ENCODE data around the gene NXPH2. TPM values are rescaled to one million over a fixed set of nuclear protein-coding genes. Genes with fewer than 3 reads are reported as not detected.

Gene NXPH2
- total and polyA plus RNA-seq, 2 donors (not counting 3 experiments of a cell fraction or from before 2014, with no cell fraction given), result not detected

DNA sequence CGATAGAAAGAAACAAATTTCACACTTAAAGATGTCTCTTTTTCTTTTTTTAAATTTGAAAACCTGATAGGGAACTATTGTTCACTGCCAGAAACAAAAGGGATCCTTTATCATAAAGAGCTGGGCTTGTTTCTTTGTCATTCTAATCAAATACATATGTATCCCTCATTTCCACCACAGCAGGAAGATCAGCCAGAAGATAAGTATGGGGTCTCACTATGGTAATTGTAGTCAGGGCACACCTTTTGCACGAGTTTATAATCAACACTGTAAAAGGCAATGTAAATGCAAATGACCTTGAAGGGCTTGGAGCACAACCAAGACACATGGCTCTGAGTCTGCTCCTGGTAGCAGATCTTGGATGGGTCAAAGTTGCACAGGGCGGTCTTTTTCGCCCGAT, 109.5 kb downstream of the NXPH2 start:
- DNase-seq (ENCODE audit: low read depth, low spot score) (no peak), FAIRE-seq (no peak)
- no peaks in the 10 kb centered on the region for H3K79me2 ChIP-seq (ENCODE audit: control insufficient read depth, insufficient read depth, low read length)
- no peaks in the 10 kb centered on the region for H3K36me3 ChIP-seq (ENCODE audit: control insufficient read depth in 2 of 2, extremely low read depth in 1 of 2, insufficient read depth in 2 of 2, low read length in 2 of 2)
- no peak overlapping the region for H3K4me3 ChIP-seq (replicated peaks in 1 of 3; ENCODE audit: insufficient read depth in 1 of 3, low read depth in 1 of 3, low read length in 3 of 3)
- H4K20me1 ChIP-seq (replicated peaks; ENCODE audit: control insufficient read depth, extremely low read depth, insufficient read depth, low read length), result no peaks in the 10 kb centered on the region
- BruUV-seq (replicated peaks), result no TSS peak
- H3K27ac ChIP-seq (ENCODE audit: insufficient read depth, low read depth, low read length), result no peak overlapping the region
- POLR2A ChIA-PET, result no interaction called here
- no peak overlapping the region for H3K9ac ChIP-seq (replicated peaks; ENCODE audit: extremely low read depth, insufficient read depth, low read length)
- TF ChIP-seq CTCF (IDR thresholded peaks at IDR 0.05; ENCODE audit: extremely low read depth in 1 of 2, insufficient read depth in 1 of 2, low read depth in 1 of 2, low read length in 2 of 2) (no peak), POLR2A (IDR thresholded peaks at IDR 0.05; ENCODE audit: low read depth, low read length) (no peak), MYC (IDR thresholded peaks at IDR 0.05; ENCODE audit: low read depth, low read length) (no peak), GATA2 (IDR thresholded peaks at IDR 0.05; ENCODE audit: insufficient read depth, insufficient read length, low read depth, low read length) (no peak), EZH2 (IDR thresholded peaks at IDR 0.05; ENCODE audit: borderline replicate concordance, low read depth, low read length, severe bottlenecking) (no peak), JUN (IDR thresholded peaks at IDR 0.05; ENCODE audit: borderline replicate concordance, insufficient read depth, insufficient read length, low read depth) (no peak), POLR2AphosphoS5 (IDR thresholded peaks at IDR 0.05; ENCODE audit: insufficient read depth, low read depth, low read length) (no peak), FOS (IDR thresholded peaks at IDR 0.05; ENCODE audit: borderline replicate concordance, insufficient read depth, low read length) (no peak)
- TF ChIP-seq, protein P1, sequence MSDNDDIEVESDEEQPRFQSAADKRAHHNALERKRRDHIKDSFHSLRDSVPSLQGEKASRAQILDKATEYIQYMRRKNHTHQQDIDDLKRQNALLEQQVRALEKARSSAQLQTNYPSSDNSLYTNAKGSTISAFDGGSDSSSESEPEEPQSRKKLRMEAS (IDR thresholded peaks at IDR 0.05; ENCODE audit: insufficient read depth, insufficient read length), result no peak
- H3K4me1 ChIP-seq (ENCODE audit: control insufficient read depth, extremely low read depth, insufficient read depth, low read length), result no peaks in the 10 kb centered on the region
- H3K9me3 ChIP-seq (replicated peaks; ENCODE audit: control insufficient read depth, insufficient read depth, low read length), result no peaks in the 10 kb centered on the region
- no peak overlapping the region for H3K4me2 ChIP-seq (ENCODE audit: insufficient read depth, low read length)
- H2AFZ ChIP-seq (ENCODE audit: low read depth, low read length), result no peak overlapping the region
- dilution Hi-C loops (cut with MboI; ENCODE audit: extremely low pct_ligation_motif_present, low sequenced_read_pairs), result no loop called here
- intact Hi-C loops (cut with micrococcal nuclease), result no loop called here
- H3K9me1 ChIP-seq (replicated peaks; ENCODE audit: control insufficient read depth, extremely low read depth, insufficient read depth, low read length), result no peaks in the 10 kb centered on the region
- H3K27me3 ChIP-seq (ENCODE audit: control insufficient read depth in 2 of 2, insufficient read depth in 2 of 2, low read length in 2 of 2), result no peaks in the 10 kb centered on the region
- CTCF ChIA-PET, result interaction anchor here (0.9 kb wide), 1 partner anchor 13 kb away, joined by 3 read pairs; no protein-coding TSS in a partner anchor

Measured in endothelial cell of umbilical vein (primary cell).